Ascending aorta (tissue), 2 donors: ENCODE results near the gene SLPI. TPM values are rescaled to one million over a fixed set of nuclear protein-coding genes. Genes with fewer than 3 reads are reported as not detected.

Experiments
- DNase-seq, 2 donors: peaks; one replicate each; pipeline ENCODE4 v3.0.0-alpha.2; 2019; ENCODE audit warnings: low spot score in 2 of 2
- H3K27ac ChIP-seq, 2 donors: fragments of 200-600 bp; sonication (generic); one replicate each; pipeline ENCODE4 v1.5.1; 2016 to 2017; ENCODE audit warnings: mild to moderate bottlenecking in 1 of 2
- H3K27me3 ChIP-seq: fragments of 200-600 bp; sonication (generic); one replicate; pipeline ENCODE4 v1.5.1; 2017
- H3K36me3 ChIP-seq, 2 donors: fragments of 200-600 bp; sonication (generic); one replicate each; pipeline ENCODE4 v1.5.1; 2016
- H3K4me1 ChIP-seq, 2 donors: fragments of 200-600 bp; sonication (generic); one replicate each; pipeline ENCODE4 v1.5.1; 2016 to 2017; ENCODE audit warnings: mild to moderate bottlenecking in 1 of 2
- H3K4me3 ChIP-seq, 2 donors: fragments of 200-600 bp; sonication (generic); one replicate each; pipeline ENCODE4 v1.5.1; 2016 to 2017; ENCODE audit warnings: mild to moderate bottlenecking in 1 of 2
- H3K9me3 ChIP-seq, 2 donors: fragments of 200-600 bp; sonication (generic); one replicate each; pipeline ENCODE4 v1.5.1; 2016
- intact Hi-C: fragments of 100-400 bp; cut with DNase I; formaldehyde crosslinking; loops from one replicate; pipeline ENCODE4 v1.15.1; 2023
- total RNA-seq: library from RNA; depleted of rRNA; stranded (reverse); fragments of >200 nt; gene quantifications from one replicate; pipeline ENCODE4 v1.1.0, GENCODE V29; 2016
- TF ChIP-seq, protein P1 (sequence below), 3 experiments: fragments of 200-600 bp in 2 of 3; fragments of 450-650 bp in 1 of 3; sonication (generic) in 2 of 3; IDR thresholded peaks; one replicate each; pipeline ENCODE4 v1.5.1; 2016 to 2019; ENCODE audit warnings: antibody characterized with exemption in 3 of 3, mild to moderate bottlenecking in 1 of 3, moderate library complexity in 1 of 3

The SLPI gene
- total RNA-seq, 1 donor from 2014 or later, result 223 TPM

GRCh38 chr20:45246109-45246508 lies 8.3 kb downstream of the SLPI start:
- Histone ChIP-seq H3K9me3 (no peaks in the 10 kb centered on the region), H3K4me1 (no peaks in the 10 kb centered on the region), H3K4me3 (no peak overlapping the region), H3K36me3 (no peaks in the 10 kb centered on the region), H3K27ac (no peak overlapping the region), H3K27me3 (no peaks in the 10 kb centered on the region)
- DNase-seq, result no peak
- intact Hi-C loops, result no loop called here
- TF ChIP-seq, protein P1, sequence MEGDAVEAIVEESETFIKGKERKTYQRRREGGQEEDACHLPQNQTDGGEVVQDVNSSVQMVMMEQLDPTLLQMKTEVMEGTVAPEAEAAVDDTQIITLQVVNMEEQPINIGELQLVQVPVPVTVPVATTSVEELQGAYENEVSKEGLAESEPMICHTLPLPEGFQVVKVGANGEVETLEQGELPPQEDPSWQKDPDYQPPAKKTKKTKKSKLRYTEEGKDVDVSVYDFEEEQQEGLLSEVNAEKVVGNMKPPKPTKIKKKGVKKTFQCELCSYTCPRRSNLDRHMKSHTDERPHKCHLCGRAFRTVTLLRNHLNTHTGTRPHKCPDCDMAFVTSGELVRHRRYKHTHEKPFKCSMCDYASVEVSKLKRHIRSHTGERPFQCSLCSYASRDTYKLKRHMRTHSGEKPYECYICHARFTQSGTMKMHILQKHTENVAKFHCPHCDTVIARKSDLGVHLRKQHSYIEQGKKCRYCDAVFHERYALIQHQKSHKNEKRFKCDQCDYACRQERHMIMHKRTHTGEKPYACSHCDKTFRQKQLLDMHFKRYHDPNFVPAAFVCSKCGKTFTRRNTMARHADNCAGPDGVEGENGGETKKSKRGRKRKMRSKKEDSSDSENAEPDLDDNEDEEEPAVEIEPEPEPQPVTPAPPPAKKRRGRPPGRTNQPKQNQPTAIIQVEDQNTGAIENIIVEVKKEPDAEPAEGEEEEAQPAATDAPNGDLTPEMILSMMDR (IDR thresholded peaks at IDR 0.05), result no peak

DNA sequence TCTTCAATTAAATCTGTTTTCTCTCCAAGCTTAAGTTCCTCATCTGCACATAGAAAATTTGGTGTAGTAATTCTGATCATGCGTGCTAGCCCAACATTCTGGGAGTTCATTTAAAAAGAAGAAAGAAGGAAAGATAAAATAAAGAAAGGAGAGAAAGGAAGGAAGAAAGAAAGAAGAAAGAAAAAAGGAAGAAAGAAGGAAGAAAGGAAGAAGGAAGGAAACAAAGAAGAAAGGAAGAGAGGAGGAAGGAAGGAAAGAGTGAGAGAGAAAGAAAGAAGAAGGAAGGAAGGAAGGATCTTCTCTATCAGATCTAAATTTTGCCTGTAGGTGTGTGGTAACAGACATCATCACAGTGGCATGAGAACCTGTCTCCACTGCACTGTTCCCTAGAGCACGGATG lies 16.2 kb downstream of the SLPI start:
- Histone ChIP-seq H3K4me3 (no peak overlapping the region), H3K27ac (no peak overlapping the region), H3K27me3 (no peaks in the 10 kb centered on the region), H3K9me3 (peaks cover 6 to 8% of the 10 kb centered on the region in 2 donors), H3K4me1 (no peaks in the 10 kb centered on the region), H3K36me3 (no peaks in the 10 kb centered on the region)
- TF ChIP-seq, protein P1 (IDR thresholded peaks at IDR 0.05), result no peak
- intact Hi-C loops, result no loop called here
- DNase-seq, result no peak

- Histone ChIP-seq H3K36me3 (no peaks in the 10 kb centered on the region), H3K4me3 (no peak overlapping the region), H3K27ac (no peak overlapping the region), H3K4me1 (no peaks in the 10 kb centered on the region), H3K27me3 (no peaks in the 10 kb centered on the region), H3K9me3 (peaks cover 6 to 8% of the 10 kb centered on the region in 2 donors)
- intact Hi-C loops, result no loop called here
- TF ChIP-seq, protein P1 (IDR thresholded peaks at IDR 0.05), result no peak
- DNase-seq, result no peak
Measured at GRCh38 chr20:45235995-45236394, 18.4 kb downstream of the SLPI start.

DNA sequence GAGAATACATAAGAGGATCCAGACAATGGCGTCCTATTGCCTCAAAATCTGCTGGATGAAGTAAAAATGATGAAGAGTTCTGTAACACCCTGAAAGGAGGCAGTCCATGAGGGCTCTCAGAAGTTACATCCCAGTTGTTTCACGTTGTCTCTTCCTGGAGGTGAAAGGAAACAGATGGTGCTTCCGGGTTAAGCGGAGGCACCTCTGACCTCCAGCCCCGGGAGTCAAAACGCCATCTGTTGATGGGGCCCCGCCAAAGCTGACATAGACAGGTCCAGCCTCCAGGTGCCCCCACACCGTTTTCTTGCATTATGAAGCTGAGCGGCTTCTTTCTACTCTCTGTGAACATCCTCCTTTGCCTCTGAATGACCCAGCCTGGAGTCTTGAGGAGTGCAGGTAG lies 23.7 kb downstream of the SLPI start:
- TF ChIP-seq, protein P1 (IDR thresholded peaks at IDR 0.05), result no peak
- Histone ChIP-seq H3K4me1 (no peaks in the 10 kb centered on the region), H3K27me3 (no peaks in the 10 kb centered on the region), H3K27ac (no peak overlapping the region), H3K9me3 (peaks cover 5 to 8% of the 10 kb centered on the region in 2 donors), H3K36me3 (no peaks in the 10 kb centered on the region), H3K4me3 (no peak overlapping the region)
- no peak for DNase-seq
- intact Hi-C loops, result no loop called here

DNA sequence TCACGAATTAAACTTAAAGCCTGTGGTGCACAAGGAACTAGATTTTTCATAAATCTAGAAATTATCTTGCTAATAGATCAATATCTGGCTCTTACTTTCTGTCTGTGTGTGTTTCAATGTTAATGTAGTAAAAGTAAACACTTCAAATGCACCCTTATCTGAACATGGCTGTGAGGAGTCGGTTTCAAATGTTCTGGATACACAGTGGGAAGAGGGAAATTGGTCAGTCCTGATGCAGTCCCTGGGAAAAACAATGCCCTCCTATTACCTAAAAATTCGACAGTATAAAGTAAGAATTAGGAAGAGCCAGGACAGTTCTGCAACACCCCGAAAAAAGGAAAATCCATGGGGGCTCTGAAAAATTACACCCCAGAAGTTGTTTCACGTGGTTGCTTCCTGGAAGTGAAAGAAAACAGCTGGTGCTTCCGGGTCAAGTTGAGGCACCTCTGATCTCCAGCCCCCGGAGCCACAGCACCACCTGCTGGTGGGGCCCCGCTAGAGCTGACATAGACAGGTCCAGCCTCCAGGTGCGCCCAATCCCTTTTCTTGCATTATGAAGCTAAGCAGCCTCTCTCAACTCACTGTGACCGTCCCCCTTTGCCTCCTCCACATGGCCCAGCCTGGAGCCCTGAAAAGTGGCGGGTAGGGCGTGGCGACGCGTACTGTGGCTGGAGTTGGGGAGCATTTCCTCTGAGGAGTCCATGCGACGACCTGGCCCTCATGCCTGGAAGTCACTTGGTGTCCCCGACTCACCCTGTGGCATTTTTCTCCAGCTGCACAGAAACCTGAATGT lies 24.9 kb downstream of the SLPI start:
- TF ChIP-seq, protein P1 (IDR thresholded peaks at IDR 0.05), result no peak
- intact Hi-C loops, result no loop called here
- H3K4me3 ChIP-seq, result no peak overlapping the region
- no peak for DNase-seq
- H3K36me3 ChIP-seq, result no peaks in the 10 kb centered on the region
- no peak overlapping the region for H3K27ac ChIP-seq
- H3K27me3 ChIP-seq, result no peaks in the 10 kb centered on the region
- H3K9me3 ChIP-seq, result no peaks in the 10 kb centered on the region
- H3K4me1 ChIP-seq, result no peaks in the 10 kb centered on the region
